Endothelial cell of umbilical vein (primary cell): Measurements from ENCODE around the gene PARD3B. TPM values are rescaled to one million over a fixed set of nuclear protein-coding genes. Genes with fewer than 3 reads are reported as not detected.

ENCODE experiments used
- BruUV-seq: library from RNA; stranded (reverse); fragments of 400-500 nt; replicated peaks from 2 replicates; lab custom pipeline; 2021; lab: Mats Ljungman, UMichigan
- CTCF ChIA-PET: fragments of 300-600, 350-600 bp; sonication (Branson Sonifier 250); formaldehyde crosslinking; loops from one replicate; lab custom pipeline; 2021; ENCODE audit warnings: antibody characterized with exemption, inconsistent platforms; lab: Charles Lee
- POLR2A ChIA-PET: fragments of 300-600, 350-600 bp; sonication (Branson Sonifier 250); formaldehyde crosslinking; loops from one replicate; lab custom pipeline; 2021; ENCODE audit warnings: antibody characterized with exemption, inconsistent platforms; lab: Charles Lee
- DNase-seq: peaks from one replicate; pipeline ENCODE4 v3.0.0-alpha.2; 2011; ENCODE audit warnings: low read depth, low spot score
- FAIRE-seq: peaks from 2 replicates; lab custom pipeline; 2011; peaks lifted over from hg19 to GRCh38; lab: Jason Lieb, UNC
- H2AFZ ChIP-seq: 2 replicates; pipeline ENCODE4 v1.6.0; 2012; ENCODE audit warnings: low read depth, low read length, control low read depth, inconsistent platforms
- H3K27ac ChIP-seq: 2 replicates; pipeline ENCODE4 v1.5.1; 2011; ENCODE audit warnings: low read depth, mild to moderate bottlenecking, control low read depth, low read length, moderate library complexity; ENCODE audit not compliant: insufficient read depth
- H3K27me3 ChIP-seq, 2 experiments: 2 replicates each; pipeline versions ENCODE4 v1.6.0 to v1.6.1; 2011; ENCODE audit warnings: low read length in 2 of 2, mixed read lengths in 1 of 2; ENCODE audit not compliant: control insufficient read depth in 2 of 2, insufficient read depth in 2 of 2
- H3K36me3 ChIP-seq, 2 experiments: 2 replicates in 1 of 2; 3 replicates in 1 of 2; pipeline ENCODE4 v1.5.1; 2011; ENCODE audit warnings: low read length in 2 of 2, mild to moderate bottlenecking in 1 of 2, moderate library complexity in 1 of 2; ENCODE audit not compliant: control insufficient read depth in 2 of 2, insufficient read depth in 2 of 2; ENCODE audit errors: extremely low read depth in 1 of 2
- H3K4me1 ChIP-seq: 3 replicates; pipeline ENCODE4 v1.5.1; 2011; ENCODE audit warnings: mild to moderate bottlenecking, low read length; ENCODE audit not compliant: control insufficient read depth, insufficient read depth; ENCODE audit errors: extremely low read depth
- H3K4me2 ChIP-seq: 2 replicates; pipeline ENCODE4 v1.6.1; 2011; ENCODE audit warnings: low read length, control low read depth, mixed read lengths; ENCODE audit not compliant: insufficient read depth
- H3K4me3 ChIP-seq, 3 experiments: fragments of 200-600 bp in 1 of 3; sonication (generic), shearing (Covaris generic) in 1 of 3; replicated peaks in 1 of 3; 2 replicates each; pipeline ENCODE4 v1.5.1; 2011 to 2016; ENCODE audit warnings: control low read depth in 3 of 3, low read length in 3 of 3, mild to moderate bottlenecking in 2 of 3, inconsistent platforms in 1 of 3, low read depth in 1 of 3, moderate library complexity in 1 of 3; ENCODE audit not compliant: insufficient read depth in 1 of 3
- H3K79me2 ChIP-seq: 2 replicates; pipeline ENCODE4 v1.6.0; 2012; ENCODE audit warnings: low read length, inconsistent platforms; ENCODE audit not compliant: control insufficient read depth, insufficient read depth
- H3K9ac ChIP-seq: replicated peaks from 2 replicates; pipeline ENCODE3; 2011; ENCODE audit warnings: low read length, control low read depth; ENCODE audit not compliant: insufficient read depth; ENCODE audit errors: extremely low read depth
- H3K9me1 ChIP-seq: replicated peaks from 3 replicates; pipeline ENCODE4 v1.6.0; 2011; ENCODE audit warnings: mild to moderate bottlenecking, low read length; ENCODE audit not compliant: control insufficient read depth, insufficient read depth; ENCODE audit errors: extremely low read depth
- H3K9me3 ChIP-seq: replicated peaks from 2 replicates; pipeline ENCODE4 v1.5.1; 2012; ENCODE audit warnings: low read length, inconsistent platforms; ENCODE audit not compliant: control insufficient read depth, insufficient read depth
- H4K20me1 ChIP-seq: replicated peaks from 2 replicates; pipeline ENCODE3; 2011; ENCODE audit warnings: mild to moderate bottlenecking, low read length; ENCODE audit not compliant: control insufficient read depth, insufficient read depth; ENCODE audit errors: extremely low read depth
- CTCF ChIP-seq, 2 donors: IDR thresholded peaks; 1 replicate in 1 of 2; 2 replicates in 1 of 2; pipeline ENCODE4 v1.5.1; 2011; ENCODE audit warnings: low read length in 2 of 2, mild to moderate bottlenecking in 2 of 2, moderate library complexity in 2 of 2, control low read depth in 1 of 2, inconsistent platforms in 1 of 2, low read depth in 1 of 2; ENCODE audit not compliant: insufficient read depth in 1 of 2; ENCODE audit errors: extremely low read depth in 1 of 2
- EZH2 ChIP-seq: IDR thresholded peaks from 2 replicates; pipeline ENCODE4 v1.6.1; 2012; ENCODE audit warnings: borderline replicate concordance, low read depth, mild to moderate bottlenecking, moderate library complexity, low read length, inconsistent platforms; ENCODE audit not compliant: severe bottlenecking
- FOS ChIP-seq: IDR thresholded peaks from 2 replicates; pipeline ENCODE4 v1.6.1; 2011; ENCODE audit warnings: mild to moderate bottlenecking, low read length, moderate library complexity, borderline replicate concordance; ENCODE audit not compliant: insufficient read depth
- GATA2 ChIP-seq: IDR thresholded peaks from 2 replicates; pipeline ENCODE4 v1.7.0; 2011; ENCODE audit warnings: low read depth, mild to moderate bottlenecking, moderate library complexity, mixed read lengths, low read length; ENCODE audit not compliant: insufficient read length, insufficient read depth
- JUN ChIP-seq: IDR thresholded peaks from 2 replicates; pipeline ENCODE4 v1.6.1; 2011; ENCODE audit warnings: borderline replicate concordance, low read depth; ENCODE audit not compliant: insufficient read length, insufficient read depth
- MAX ChIP-seq: IDR thresholded peaks from 2 replicates; pipeline ENCODE4 v1.6.1; 2011; ENCODE audit not compliant: insufficient read depth, insufficient read length
- MYC ChIP-seq: IDR thresholded peaks from one replicate; pipeline ENCODE4 v1.6.1; 2011; ENCODE audit warnings: mild to moderate bottlenecking, low read depth, low read length
- POLR2A ChIP-seq: IDR thresholded peaks from 2 replicates; pipeline ENCODE4 v1.6.1; 2012; ENCODE audit warnings: low read depth, mild to moderate bottlenecking, control low read depth, low read length
- POLR2AphosphoS5 ChIP-seq: IDR thresholded peaks from 2 replicates; pipeline ENCODE4 v1.6.1; 2012; ENCODE audit warnings: low read depth, mild to moderate bottlenecking, control low read depth, low read length, moderate library complexity; ENCODE audit not compliant: insufficient read depth
- dilution Hi-C: fragments of 300-500 bp; cut with MboI; formaldehyde crosslinking; loops from one replicate; pipeline ENCODE4 v1.15.0; 2019; ENCODE audit warnings: low sequenced_read_pairs; ENCODE audit not compliant: extremely low pct_ligation_motif_present
- intact Hi-C: fragments of 100-400 bp; cut with micrococcal nuclease; formaldehyde crosslinking; loops from one replicate; pipeline ENCODE4 v1.10.0; 2022
- polyA plus RNA-seq, 4 experiments: library from polyadenylated mRNA; depleted of rRNA in 3 of 4; stranded (reverse) in 3 of 4; unstranded in 1 of 4; fragments of >200 nt; gene quantifications; 2 replicates each; pipeline versions ENCODE4 v1.2.1 to v1.2.3, GENCODE V29; 2011 to 2012; ENCODE audit warnings: missing spikeins in 1 of 4
- total RNA-seq: library from RNA; stranded (reverse); gene quantifications from 2 replicates; pipeline ENCODE4 v1.2.3, GENCODE V29; 2021

The PARD3B gene
- total and polyA plus RNA-seq, 2 donors (not counting 3 experiments of a cell fraction or from before 2014, with no cell fraction given) = 2.2 to 30.9 TPM

- no peak overlapping the region for H3K4me3 ChIP-seq
- no peak overlapping the region for H3K27ac ChIP-seq
- no peaks in the 10 kb centered on the region for H3K27me3 ChIP-seq
- H3K36me3 ChIP-seq = no peaks in the 10 kb centered on the region
- TF ChIP-seq FOS (no peak), JUN (no peak), GATA2 (no peak), POLR2AphosphoS5 (no peak), MAX (no peak), CTCF (IDR thresholded peaks at IDR 0.05; ENCODE audit: extremely low read depth in 1 of 2, insufficient read depth in 1 of 2, low read depth in 1 of 2, low read length in 2 of 2) (no peak), MYC (no peak), POLR2A (no peak), EZH2 (no peak)
- no TSS peak for BruUV-seq
- H3K79me2 ChIP-seq = no peaks in the 10 kb centered on the region
- POLR2A ChIA-PET = no interaction called here
- no peaks in the 10 kb centered on the region for H3K9me1 ChIP-seq
- no peak for FAIRE-seq
- no peaks in the 10 kb centered on the region for H3K9me3 ChIP-seq
- H3K9ac ChIP-seq = no peak overlapping the region
- dilution Hi-C loops (no loop called here), intact Hi-C loops (no loop called here)
- H2AFZ ChIP-seq = no peak overlapping the region
- no peak for DNase-seq
- H3K4me2 ChIP-seq = no peak overlapping the region
- H3K4me1 ChIP-seq = no peaks in the 10 kb centered on the region
- no peaks in the 10 kb centered on the region for H4K20me1 ChIP-seq
- CTCF ChIA-PET = no interaction called here
Observed at GRCh38 chr2:205158404-205158803, 613.1 kb downstream of the PARD3B start.
